ENCODE data around the gene ZNF691. TPM values are rescaled to one million over a fixed set of nuclear protein-coding genes. Genes with fewer than 3 reads are reported as not detected.

Gene ZNF691
- total RNA-seq, 1 donor from 2014 or later, result 9.9 TPM

DNA sequence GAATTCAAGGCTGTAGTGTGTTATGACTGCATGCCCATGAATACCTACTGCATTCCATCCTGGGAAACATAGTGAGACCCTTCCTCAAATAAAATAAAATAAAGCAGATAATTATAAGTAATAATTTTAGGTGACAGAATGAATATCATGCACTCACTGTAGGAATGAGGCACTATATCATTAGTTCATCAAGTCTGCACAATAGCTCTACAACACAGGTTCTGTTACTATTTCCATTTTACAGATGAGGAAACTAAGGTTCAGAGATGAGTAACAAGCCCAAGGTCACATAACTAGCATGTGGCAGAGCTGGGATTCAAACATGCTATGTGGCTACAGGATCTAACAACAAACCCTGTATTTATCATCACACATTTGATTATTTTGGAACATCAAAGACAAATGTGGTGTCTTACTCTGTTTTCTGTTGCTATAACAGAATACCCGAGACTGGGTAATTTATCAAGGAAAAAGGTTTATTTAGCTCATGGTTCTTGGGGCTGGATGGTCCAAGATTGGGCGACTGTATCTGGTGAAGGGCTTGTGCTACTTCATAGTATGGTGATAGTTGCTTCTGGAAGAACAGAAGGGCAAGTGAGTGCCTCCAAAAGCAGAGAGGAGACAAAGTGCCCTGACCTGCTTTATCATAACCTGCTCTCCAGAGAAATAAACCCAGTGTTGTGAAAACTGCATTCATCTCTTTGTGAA, 4.8 kb upstream of the ZNF691 start:
- Mint-ChIP-seq H3K27ac (no peak overlapping the region), H3K36me3 (ENCODE audit: low read depth) (peaks cover 2% of the 10 kb centered on the region), H3K27me3 (no peaks in the 10 kb centered on the region), H3K9me3 (no peaks in the 10 kb centered on the region), H3K4me1 (peaks cover 7% of the 10 kb centered on the region), H3K4me3 (no peak overlapping the region)
- no peak for DNase-seq
- intact Hi-C loops (cut with micrococcal nuclease), result loop anchor here (10.0 kb wide), 3 partner anchors 157 to 493 kb away; partner anchors contain the start of genes CCDC30, MPL and YBX1

- intact Hi-C loops (cut with micrococcal nuclease), result loop anchor here (10.0 kb wide), 3 partner anchors 160 to 490 kb away; partner anchors contain the start of genes CCDC30, MPL and YBX1
- H3K4me1 Mint-ChIP-seq, result peaks cover 28% of the 10 kb centered on the region
Measured at GRCh38 chr1:42844592-42845140, 1.7 kb upstream of the ZNF691 start.

GRCh38 chr1:42845193-42845592, 1.2 kb upstream of the ZNF691 start:
- Mint-ChIP-seq H3K27ac (no peak overlapping the region), H3K27me3 (no peaks in the 10 kb centered on the region), H3K9me3 (no peaks in the 10 kb centered on the region), H3K4me3 (no peak overlapping the region), H3K36me3 (ENCODE audit: low read depth) (peaks cover 15% of the 10 kb centered on the region), H3K4me1 (peaks cover 31% of the 10 kb centered on the region)
- intact Hi-C loops (cut with micrococcal nuclease), result loop anchor here (10.0 kb wide), 3 partner anchors 160 to 490 kb away; partner anchors contain the start of genes CCDC30, MPL and YBX1
- DNase-seq, result no peak

More at GRCh38 chr1:42844592-42845140, 1.7 kb upstream of the ZNF691 start:
- no peak overlapping the region for H3K27ac Mint-ChIP-seq
- no peak overlapping the region for H3K4me3 Mint-ChIP-seq
- no peaks in the 10 kb centered on the region for H3K27me3 Mint-ChIP-seq
- H3K36me3 Mint-ChIP-seq (ENCODE audit: low read depth), result peaks cover 9% of the 10 kb centered on the region
- no peaks in the 10 kb centered on the region for H3K9me3 Mint-ChIP-seq
- no peak for DNase-seq

DNA sequence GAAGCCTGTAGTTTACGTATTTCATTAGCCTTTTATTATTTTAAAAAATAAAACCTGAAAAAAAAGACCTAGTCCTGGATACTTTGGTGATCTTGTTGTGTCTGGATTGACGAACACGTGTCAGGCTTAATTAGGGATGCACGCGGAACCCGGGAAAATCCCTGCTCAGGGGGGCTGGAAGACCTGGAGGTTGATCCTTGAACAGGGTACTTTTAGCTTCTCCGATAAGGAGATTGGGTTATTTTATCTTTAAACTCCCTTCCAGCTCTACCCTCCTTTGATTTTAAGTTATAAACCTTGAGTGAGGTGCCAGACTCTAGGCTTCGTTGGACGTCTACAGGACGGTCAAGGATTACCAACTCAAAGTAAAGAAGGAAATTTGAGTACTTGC, 552 bp upstream of the ZNF691 start:
- Mint-ChIP-seq H3K27ac (peak overlapping the region; percentile 84), H3K27me3 (no peaks in the 10 kb centered on the region), H3K9me3 (no peaks in the 10 kb centered on the region), H3K4me1 (peaks cover 31% of the 10 kb centered on the region), H3K4me3 (peak overlapping the region; percentile 96), H3K36me3 (ENCODE audit: low read depth) (peaks cover 21% of the 10 kb centered on the region)
- no peak for DNase-seq
- intact Hi-C loops (cut with micrococcal nuclease), result loop anchor here (1.0 to 10.0 kb wide), 7 partner anchors 29 to 543 kb away; partner anchors contain the start of genes C1orf50, CCDC30, ERMAP and MED8

GRCh38 chr1:42847111-42847595, 740 bp downstream of the ZNF691 start:
- intact Hi-C loops (cut with micrococcal nuclease), result loop anchor here (2.0 to 10.0 kb wide), 4 partner anchors 78 to 488 kb away; partner anchors contain the start of genes CCDC30, MPL and YBX1
- Mint-ChIP-seq H3K27me3 (no peaks in the 10 kb centered on the region), H3K27ac (peak overlapping the region; percentile 84), H3K9me3 (no peaks in the 10 kb centered on the region), H3K36me3 (ENCODE audit: low read depth) (peaks cover 32% of the 10 kb centered on the region), H3K4me3 (peak overlapping the region; percentile 96), H3K4me1 (peaks cover 31% of the 10 kb centered on the region)
- no peak for DNase-seq

GRCh38 chr1:42847721-42848460, 1.5 kb downstream of the ZNF691 start:
- Mint-ChIP-seq H3K27ac (peak overlapping the region; percentile 60), H3K4me3 (peak overlapping the region; percentile 96), H3K36me3 (ENCODE audit: low read depth) (peaks cover 37% of the 10 kb centered on the region), H3K4me1 (peaks cover 31% of the 10 kb centered on the region), H3K27me3 (no peaks in the 10 kb centered on the region), H3K9me3 (no peaks in the 10 kb centered on the region)
- DNase-seq, result no peak
- intact Hi-C loops (cut with micrococcal nuclease), result loop anchor here (2.0 to 10.0 kb wide), 4 partner anchors 77 to 487 kb away; partner anchors contain the start of genes CCDC30, MPL and YBX1

DNA sequence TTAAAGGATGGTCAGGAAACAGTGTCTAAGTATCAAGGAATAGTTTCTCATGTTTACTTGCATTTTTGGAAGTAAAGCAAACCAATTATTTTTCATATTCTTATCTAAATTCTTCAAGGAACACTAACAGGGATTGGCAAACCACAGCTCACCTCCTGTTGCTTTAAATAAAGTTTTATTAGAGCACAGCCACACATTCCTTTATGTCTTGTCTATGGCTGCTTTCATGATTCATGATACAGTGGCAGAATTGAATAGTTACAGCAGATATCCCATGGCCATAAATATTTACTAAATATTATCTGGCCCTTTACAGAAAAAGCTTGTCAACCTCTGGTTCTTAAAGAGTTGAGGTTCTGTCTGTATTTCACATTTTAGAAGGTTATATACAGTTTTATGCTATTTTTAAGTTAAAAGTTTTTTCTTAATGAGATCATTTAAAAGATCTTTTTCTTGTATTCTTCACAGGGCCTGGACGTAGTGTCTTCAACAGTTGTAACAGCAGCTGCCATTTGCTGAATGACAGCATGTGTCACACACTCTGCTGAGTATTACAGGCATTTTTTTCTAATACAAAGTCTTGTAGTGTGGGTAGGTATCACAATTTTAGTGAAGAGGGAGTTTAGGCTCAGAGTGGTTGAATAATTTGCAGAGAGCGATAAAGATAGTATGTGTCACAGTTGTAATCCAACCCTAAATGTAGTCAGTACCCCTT, 2.6 kb downstream of the ZNF691 start:
- H3K27ac Mint-ChIP-seq, result no peak overlapping the region
- no peaks in the 10 kb centered on the region for H3K27me3 Mint-ChIP-seq
- peaks cover 35% of the 10 kb centered on the region for H3K36me3 Mint-ChIP-seq (ENCODE audit: low read depth)
- no peak for DNase-seq
- H3K9me3 Mint-ChIP-seq, result no peaks in the 10 kb centered on the region
- intact Hi-C loops (cut with micrococcal nuclease), result loop anchor here (10.0 kb wide), 3 partner anchors 164 to 486 kb away; partner anchors contain the start of genes CCDC30, MPL and YBX1
- peaks cover 31% of the 10 kb centered on the region for H3K4me1 Mint-ChIP-seq
- no peak overlapping the region for H3K4me3 Mint-ChIP-seq

DNA sequence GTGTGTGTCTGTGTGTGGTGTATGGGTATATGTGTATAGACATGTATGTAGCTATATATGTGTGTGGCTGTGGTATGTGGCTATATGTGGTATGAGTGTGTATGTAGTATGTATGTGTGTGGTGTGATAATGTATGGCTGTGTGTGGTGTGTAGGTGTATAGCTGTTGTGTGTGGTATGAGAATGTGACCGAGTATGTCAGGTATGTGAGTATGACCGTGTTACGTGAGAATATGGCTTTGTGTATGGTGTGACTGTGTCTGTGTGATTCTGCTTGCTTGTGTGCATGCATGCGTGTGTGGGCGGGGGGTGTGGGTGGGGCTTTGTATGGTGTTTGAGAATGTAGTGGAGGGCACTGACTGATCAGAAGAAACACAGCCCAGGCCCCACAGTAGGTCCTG, 3.5 kb downstream of the ZNF691 start:
- no peaks in the 10 kb centered on the region for H3K27me3 Mint-ChIP-seq
- intact Hi-C loops (cut with micrococcal nuclease), result loop anchor here (10.0 kb wide), 3 partner anchors 165 to 485 kb away; partner anchors contain the start of genes CCDC30, MPL and YBX1

DNA sequence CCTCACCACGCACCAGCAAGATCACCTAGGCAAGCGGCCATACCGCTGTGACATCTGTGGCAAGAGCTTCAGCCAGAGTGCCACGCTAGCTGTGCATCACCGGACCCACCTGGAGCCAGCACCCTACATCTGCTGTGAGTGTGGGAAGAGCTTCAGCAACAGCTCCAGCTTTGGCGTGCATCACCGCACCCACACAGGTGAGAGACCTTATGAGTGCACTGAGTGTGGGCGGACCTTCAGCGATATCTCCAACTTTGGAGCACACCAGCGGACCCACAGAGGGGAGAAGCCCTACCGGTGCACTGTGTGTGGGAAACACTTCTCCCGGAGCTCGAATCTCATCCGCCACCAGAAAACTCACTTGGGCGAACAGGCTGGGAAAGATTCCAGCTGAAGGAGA, 5.0 kb downstream of the ZNF691 start:
- Mint-ChIP-seq H3K27ac (no peak overlapping the region), H3K36me3 (ENCODE audit: low read depth) (peaks cover 38% of the 10 kb centered on the region), H3K9me3 (no peaks in the 10 kb centered on the region), H3K4me3 (no peak overlapping the region), H3K4me1 (peaks cover 24% of the 10 kb centered on the region), H3K27me3 (no peaks in the 10 kb centered on the region)
- no peak for DNase-seq
- intact Hi-C loops (cut with micrococcal nuclease), result no loop called here

More for the DNA sequence above, 3.5 kb downstream of the ZNF691 start:
- DNase-seq, result no peak
- peaks cover 26% of the 10 kb centered on the region for H3K4me1 Mint-ChIP-seq
- no peak overlapping the region for H3K27ac Mint-ChIP-seq
- H3K36me3 Mint-ChIP-seq (ENCODE audit: low read depth), result peaks cover 35% of the 10 kb centered on the region
- no peak overlapping the region for H3K4me3 Mint-ChIP-seq
- no peaks in the 10 kb centered on the region for H3K9me3 Mint-ChIP-seq

GRCh38 chr1:42851960-42852607, 5.7 kb downstream of the ZNF691 start:
- Mint-ChIP-seq H3K36me3 (ENCODE audit: low read depth) (peaks cover 38% of the 10 kb centered on the region), H3K27ac (no peak overlapping the region), H3K9me3 (peaks cover 5% of the 10 kb centered on the region), H3K27me3 (no peaks in the 10 kb centered on the region), H3K4me3 (no peak overlapping the region), H3K4me1 (peaks cover 22% of the 10 kb centered on the region)
- DNase-seq, result no peak
- intact Hi-C loops (cut with micrococcal nuclease), result no loop called here

DNA sequence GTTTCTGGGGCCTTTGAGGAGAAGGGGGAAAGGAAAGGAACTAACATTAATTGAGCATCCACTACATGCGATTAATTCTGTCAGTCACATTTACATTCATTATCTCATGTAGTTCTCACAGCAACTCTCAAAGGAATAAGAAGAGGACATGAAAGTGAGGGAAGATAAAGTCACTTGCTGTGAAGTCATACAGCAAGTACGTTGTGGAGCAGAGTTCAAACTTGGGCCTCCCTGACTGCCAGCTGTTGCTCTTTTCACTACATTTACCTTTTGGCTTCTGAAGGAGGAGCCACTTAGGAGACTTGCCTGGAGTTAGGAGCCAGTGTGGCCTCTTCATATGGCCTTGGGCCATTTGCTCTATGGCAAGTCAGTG, 6.2 kb downstream of the ZNF691 start:
- H3K27ac Mint-ChIP-seq, result no peak overlapping the region
- no peaks in the 10 kb centered on the region for H3K27me3 Mint-ChIP-seq
- H3K4me3 Mint-ChIP-seq, result no peak overlapping the region
- no peak for DNase-seq
- intact Hi-C loops (cut with micrococcal nuclease), result no loop called here
- H3K36me3 Mint-ChIP-seq (ENCODE audit: low read depth), result peaks cover 38% of the 10 kb centered on the region
- peaks cover 5% of the 10 kb centered on the region for H3K9me3 Mint-ChIP-seq
- peaks cover 17% of the 10 kb centered on the region for H3K4me1 Mint-ChIP-seq

GRCh38 chr1:42853116-42853884, 6.9 kb downstream of the ZNF691 start:
- no peaks in the 10 kb centered on the region for H3K27me3 Mint-ChIP-seq
- DNase-seq, result no peak
- H3K36me3 Mint-ChIP-seq (ENCODE audit: low read depth), result peaks cover 38% of the 10 kb centered on the region
- peaks cover 10% of the 10 kb centered on the region for H3K4me1 Mint-ChIP-seq
- peaks cover 5% of the 10 kb centered on the region for H3K9me3 Mint-ChIP-seq
- no peak overlapping the region for H3K27ac Mint-ChIP-seq
- H3K4me3 Mint-ChIP-seq, result no peak overlapping the region
- intact Hi-C loops (cut with micrococcal nuclease), result no loop called here

Data from activated CD4-positive, alpha-beta T cell treated with anti-CD3 and anti-CD28 coated beads, Interleukin-2, amount 10 ng/mL, durations not matched to agents 24 days and 14 days (primary cell).